Lower leg skin (tissue), 4 donors: ENCODE results near the gene BCAS2. TPM values are rescaled to one million over a fixed set of nuclear protein-coding genes. Genes with fewer than 3 reads are reported as not detected.

Experiments used
- total RNA-seq, 4 donors: library from RNA; depleted of rRNA; stranded (reverse); fragments of >200 nt; gene quantifications; one replicate each; pipeline ENCODE4 v1.1.0, GENCODE V29; 2016

The BCAS2 gene
- total RNA-seq, 4 donors from 2014 or later, result 30.0 to 38.6 (median 36.0) TPM

Other genes starting within 250 kb of the BCAS2 start
- gene TRIM33, start 70.4 kb downstream of the BCAS2 start, total RNA-seq, result 10 to 100 TPM; 37.5 to 48.6 (median 41.1) TPM
- 10 to 100 TPM; 43.0 to 61.2 (median 52.5) TPM for gene DENND2C, start 88.4 kb upstream of the BCAS2 start, total RNA-seq
- gene AMPD1, start 113.9 kb upstream of the BCAS2 start, total RNA-seq, result not detected
- gene NRAS, start 135.2 kb upstream of the BCAS2 start, total RNA-seq, result 10 to 100 TPM; 19.6 to 40.0 (median 33.2) TPM
- gene CSDE1, start 176.4 kb upstream of the BCAS2 start, total RNA-seq, result 1,000 to 10,000 TPM in 1 of 4 donors, 100 to 1,000 TPM in 3; 342 to 1,039 (median 551) TPM
- 10 to 100 TPM; 47.5 to 57.4 (median 55.4) TPM for gene SIKE1, start 199.1 kb upstream of the BCAS2 start, total RNA-seq